ES-I3 (cell line): Measurements from ENCODE around the gene CAPRIN1.
"Not testable (repeated sequence)": the region's sequence is repeated elsewhere in the genome, so short reads cannot be mapped to it uniquely, and the experiment has no call there.

Experiments
- H3K36me3 ChIP-seq: 2 replicates; pipeline ENCODE4 v1.6.1; 2013; ENCODE audit warnings: mild to moderate bottlenecking, low read length, control low read depth, moderate library complexity; ENCODE audit not compliant: insufficient read depth
- H3K4me1 ChIP-seq: 2 replicates; pipeline ENCODE4 v1.6.1; 2013; ENCODE audit warnings: mild to moderate bottlenecking, control low read depth, low read length; ENCODE audit not compliant: insufficient read depth
- H3K9ac ChIP-seq: 2 replicates; pipeline ENCODE4 v1.6.1; 2013; ENCODE audit warnings: low read depth, mild to moderate bottlenecking, low read length, moderate library complexity
- H3K9me3 ChIP-seq: 2 replicates; pipeline ENCODE4 v1.6.1; 2013; ENCODE audit warnings: mild to moderate bottlenecking, low read length, moderate library complexity; ENCODE audit not compliant: control insufficient read depth, insufficient read depth

CAPRIN1 gene

DNA sequence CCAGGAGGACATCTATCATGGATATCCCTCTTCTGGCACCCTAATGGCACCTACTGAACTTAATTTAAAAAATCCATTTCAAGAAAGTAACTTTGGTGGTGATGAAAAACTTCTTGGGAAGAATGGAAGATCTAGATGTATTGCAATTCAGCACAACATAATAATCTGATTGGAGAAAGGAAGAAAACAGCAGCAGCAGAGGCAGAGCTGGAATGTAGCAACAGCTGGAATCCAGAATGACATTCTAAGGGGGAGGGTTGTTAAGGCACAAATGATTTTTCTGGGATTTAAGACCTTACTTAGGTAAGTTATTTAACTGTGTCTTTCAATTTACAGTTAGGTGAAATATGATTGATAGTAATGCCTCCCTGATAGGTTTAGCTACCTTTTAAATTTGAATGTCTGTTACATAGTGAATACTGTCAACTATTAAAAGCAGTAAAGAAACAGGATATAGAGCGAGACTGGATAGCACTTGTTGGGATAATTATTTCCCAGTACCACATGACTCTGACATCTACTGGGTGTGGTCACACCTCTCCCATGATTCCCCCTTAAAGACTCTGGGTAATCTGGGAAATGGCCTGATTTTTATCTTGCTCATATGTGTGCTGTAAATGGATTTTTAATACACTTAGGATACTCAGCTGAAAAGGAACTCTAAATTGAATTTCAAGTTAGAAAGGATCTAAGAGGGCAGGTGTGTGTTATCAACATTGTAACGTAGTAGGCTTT is 11.7 kb downstream of the CAPRIN1 start:
- no peaks in the 10 kb centered on the region for H3K4me1 ChIP-seq
- H3K36me3 ChIP-seq = peaks cover 6% of the 10 kb centered on the region; the same call in 1 of the 2 replicates
- H3K9me3 ChIP-seq = no peaks in the 10 kb centered on the region
- H3K9ac ChIP-seq = no peak overlapping the region

DNA sequence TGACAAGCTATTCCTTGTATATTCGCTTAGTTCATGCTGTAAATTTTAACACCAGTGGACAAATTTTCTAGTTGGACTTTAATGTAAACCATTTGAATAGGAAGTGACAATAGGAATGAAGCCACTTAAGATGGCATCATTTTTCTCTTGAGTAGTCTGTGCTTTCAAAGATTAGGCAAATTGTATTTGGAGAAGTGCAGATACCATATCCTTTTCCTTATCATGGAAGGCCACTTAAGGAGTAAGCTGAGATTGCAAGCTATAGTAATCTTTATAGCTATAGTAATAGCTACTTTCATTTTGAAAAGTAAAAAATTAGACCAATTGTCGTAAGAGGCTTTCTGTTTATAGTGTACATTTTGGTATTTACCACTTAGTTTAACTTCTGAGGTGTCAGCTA is 12.8 kb downstream of the CAPRIN1 start:
- Histone ChIP-seq H3K9ac (no peak overlapping the region), H3K9me3 (no peaks in the 10 kb centered on the region), H3K4me1 (no peaks in the 10 kb centered on the region), H3K36me3 (peaks cover 3% of the 10 kb centered on the region; the same call in 1 of the 2 replicates)

DNA sequence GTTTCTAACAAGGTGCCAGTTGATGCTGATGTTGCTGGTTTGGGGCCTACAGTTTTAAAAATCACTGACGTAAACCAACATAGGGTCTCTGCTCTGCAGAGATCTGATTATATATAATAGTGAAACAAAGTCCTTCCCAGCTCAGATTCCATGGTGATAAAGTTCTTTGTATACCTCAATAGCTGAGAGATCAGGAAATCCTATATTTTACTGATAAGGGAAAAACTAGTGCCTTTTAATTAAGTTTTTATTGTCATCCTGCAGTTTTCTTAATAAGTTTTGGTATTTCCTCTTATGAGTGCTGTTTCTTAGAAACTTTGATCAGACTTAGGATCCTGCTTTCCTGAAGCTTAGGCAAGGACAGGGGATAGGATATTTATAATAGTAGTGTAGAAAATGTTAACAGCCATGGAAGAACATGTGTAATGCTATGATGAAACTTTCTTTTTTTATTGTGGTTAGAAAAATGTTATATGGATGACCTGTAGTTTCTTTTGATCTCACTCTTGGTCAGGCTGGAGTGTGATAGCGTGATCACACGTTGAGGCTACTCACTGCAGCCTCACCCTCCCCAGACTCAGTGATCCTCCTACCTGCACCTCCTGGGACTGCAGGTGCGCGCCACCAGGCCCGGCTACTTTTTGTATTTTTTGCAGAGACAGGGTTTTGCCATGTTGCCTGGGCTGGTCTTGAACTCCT is 14.1 kb downstream of the CAPRIN1 start:
- H3K9ac ChIP-seq = no peak overlapping the region
- H3K9me3 ChIP-seq = no peaks in the 10 kb centered on the region
- peaks cover 3% of the 10 kb centered on the region; the same call in 1 of the 2 replicates for H3K36me3 ChIP-seq
- no peaks in the 10 kb centered on the region for H3K4me1 ChIP-seq

DNA sequence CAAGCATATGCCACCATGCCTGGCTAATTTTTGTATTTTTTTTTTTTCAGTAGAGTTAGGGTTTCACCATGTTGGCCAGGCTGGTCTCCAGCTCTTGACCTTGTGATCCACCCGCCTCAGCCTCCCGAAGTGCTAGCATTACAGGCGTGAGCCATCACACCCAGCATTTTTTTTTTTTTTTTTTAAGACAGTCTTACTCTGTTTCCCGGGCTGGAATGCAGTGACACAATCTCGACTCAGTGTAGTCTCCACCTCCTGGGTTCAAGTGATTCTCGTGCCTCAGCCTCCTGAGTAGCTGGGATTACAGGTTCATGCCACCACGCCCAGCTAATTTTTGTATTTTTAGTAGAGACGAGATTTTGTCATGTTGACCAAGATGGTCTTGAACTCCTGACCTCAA is 15.2 kb downstream of the CAPRIN1 start:
- H3K9me3 ChIP-seq, H3K9ac ChIP-seq, H3K4me1 ChIP-seq, H3K36me3 ChIP-seq: not testable (repeated sequence)

DNA sequence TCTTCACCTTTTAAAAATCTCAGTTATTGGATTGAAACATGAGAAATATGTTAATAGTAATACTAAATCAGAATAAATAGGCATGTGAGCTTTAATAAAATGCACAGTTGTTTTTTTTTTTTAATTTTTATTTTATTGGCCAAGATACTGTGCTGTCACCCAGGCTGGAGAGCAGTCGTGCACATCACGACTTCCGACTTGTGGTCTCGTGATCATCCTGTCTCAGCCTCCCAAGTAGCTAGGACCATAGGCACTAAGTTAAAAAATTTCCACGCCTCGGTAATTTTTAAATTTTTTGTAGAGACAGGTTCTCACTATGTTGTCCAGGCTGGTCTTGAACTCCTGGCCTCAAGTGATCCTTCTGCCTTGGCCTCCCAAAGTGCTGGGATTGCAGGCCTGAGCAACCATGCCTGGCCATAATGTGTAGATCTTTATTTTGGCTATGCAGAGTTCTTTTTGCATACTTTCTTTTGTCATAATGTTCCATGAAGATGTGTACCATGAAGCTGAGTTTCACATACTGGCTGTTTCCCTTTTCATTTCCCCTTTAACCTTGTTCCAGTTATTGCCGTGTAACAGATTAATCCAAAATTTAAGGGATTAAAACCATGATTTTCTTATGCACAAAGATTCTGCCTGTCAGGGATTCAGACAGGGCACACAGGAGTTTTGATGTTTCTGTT is 16.0 kb downstream of the CAPRIN1 start:
- H3K4me1 ChIP-seq = no peaks in the 10 kb centered on the region

DNA sequence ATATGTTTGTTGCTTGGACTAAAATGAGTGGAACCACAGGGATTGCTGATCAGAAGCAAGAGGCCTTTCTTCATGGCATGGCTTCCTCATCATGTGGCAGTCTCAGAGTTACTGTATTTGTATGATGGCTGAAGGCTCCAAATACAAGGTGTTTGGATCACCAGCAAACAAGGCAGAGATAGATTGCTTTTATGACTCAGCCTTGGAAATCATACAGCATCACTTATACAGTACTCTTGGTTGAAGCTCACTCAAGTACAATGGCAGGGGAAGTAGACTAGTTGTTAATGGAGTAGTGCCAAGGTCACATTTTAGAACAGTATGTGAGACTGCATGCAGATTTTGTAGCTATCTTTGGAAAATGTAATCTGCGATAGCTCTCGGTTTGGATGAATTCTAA is 16.6 kb downstream of the CAPRIN1 start:
- Histone ChIP-seq H3K9ac (no peak overlapping the region), H3K36me3 (peaks cover 15% of the 10 kb centered on the region; the same call in 1 of the 2 replicates), H3K9me3 (no peaks in the 10 kb centered on the region), H3K4me1 (no peaks in the 10 kb centered on the region)

More for the DNA sequence above, 16.0 kb downstream of the CAPRIN1 start:
- Histone ChIP-seq H3K9ac (no peak overlapping the region), H3K9me3 (no peaks in the 10 kb centered on the region), H3K36me3 (peaks cover 11% of the 10 kb centered on the region; the same call in 1 of the 2 replicates)

DNA sequence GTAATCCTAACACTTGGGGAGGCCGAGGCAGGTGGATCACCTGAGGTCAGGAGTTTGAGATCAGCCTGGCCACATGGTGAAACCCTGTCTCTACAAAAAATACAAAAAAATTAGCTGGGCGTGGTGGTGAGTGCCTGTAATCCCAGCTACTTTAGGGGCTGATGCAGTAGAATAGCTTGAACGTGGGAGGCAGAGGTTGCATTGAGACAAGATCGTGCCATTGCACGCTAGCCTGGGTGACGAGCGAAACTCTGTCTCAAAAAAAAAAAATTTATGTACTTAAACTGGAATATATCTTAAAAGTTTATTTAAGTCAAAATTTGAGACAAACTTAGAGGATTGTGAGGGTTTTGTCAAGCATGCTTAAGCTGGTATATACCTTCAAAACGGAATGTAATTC is 19.8 kb downstream of the CAPRIN1 start:
- H3K4me1 ChIP-seq, H3K9me3 ChIP-seq: not testable (repeated sequence)
- peaks cover 24% of the 10 kb centered on the region for H3K36me3 ChIP-seq

DNA sequence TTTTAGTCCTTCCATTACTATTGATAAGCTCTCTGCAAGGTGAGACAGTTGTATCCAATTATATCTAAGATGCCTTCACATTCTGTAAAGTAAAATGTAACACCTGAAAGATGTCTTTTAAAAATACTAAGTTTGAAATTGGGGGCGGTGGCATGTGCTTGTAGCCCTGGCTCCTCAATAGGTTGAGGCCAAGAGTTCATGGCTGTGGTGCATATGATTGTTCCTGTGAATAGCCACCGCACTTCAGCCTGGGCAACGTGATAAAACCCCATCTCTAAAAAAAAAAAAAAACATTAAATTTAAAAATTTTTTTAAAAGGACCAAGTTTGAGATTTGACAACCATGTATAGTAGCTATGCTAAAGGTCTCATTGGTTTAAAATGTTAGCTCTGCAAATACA is 20.5 kb downstream of the CAPRIN1 start:
- Histone ChIP-seq H3K4me1 (no peaks in the 10 kb centered on the region), H3K9me3 (no peaks in the 10 kb centered on the region), H3K36me3 (peaks cover 28% of the 10 kb centered on the region), H3K9ac (no peak overlapping the region)

More for the DNA sequence above, 19.8 kb downstream of the CAPRIN1 start:
- not testable (repeated sequence) for H3K9ac ChIP-seq

DNA sequence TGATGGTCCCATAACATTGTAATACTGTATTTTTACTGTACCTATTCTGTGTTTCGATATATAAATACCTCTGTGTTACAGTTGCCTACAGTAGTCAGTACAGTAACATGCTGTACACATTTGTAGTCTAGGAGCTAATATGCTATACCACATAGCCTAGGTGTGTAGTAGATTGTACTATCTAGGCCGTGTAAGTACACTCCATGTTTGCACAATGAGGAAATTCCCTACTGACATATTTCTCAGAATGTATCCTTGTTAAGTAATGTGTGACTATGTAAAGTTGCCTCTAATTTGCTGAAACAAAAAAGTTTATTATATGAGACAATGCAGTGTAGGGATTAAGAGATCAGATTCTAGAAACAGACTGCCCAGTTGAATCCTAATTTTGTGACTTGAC is 21.3 kb downstream of the CAPRIN1 start:
- no peaks in the 10 kb centered on the region for H3K9me3 ChIP-seq
- H3K4me1 ChIP-seq = no peaks in the 10 kb centered on the region
- H3K36me3 ChIP-seq = peaks cover 28% of the 10 kb centered on the region
- H3K9ac ChIP-seq = no peak overlapping the region

DNA sequence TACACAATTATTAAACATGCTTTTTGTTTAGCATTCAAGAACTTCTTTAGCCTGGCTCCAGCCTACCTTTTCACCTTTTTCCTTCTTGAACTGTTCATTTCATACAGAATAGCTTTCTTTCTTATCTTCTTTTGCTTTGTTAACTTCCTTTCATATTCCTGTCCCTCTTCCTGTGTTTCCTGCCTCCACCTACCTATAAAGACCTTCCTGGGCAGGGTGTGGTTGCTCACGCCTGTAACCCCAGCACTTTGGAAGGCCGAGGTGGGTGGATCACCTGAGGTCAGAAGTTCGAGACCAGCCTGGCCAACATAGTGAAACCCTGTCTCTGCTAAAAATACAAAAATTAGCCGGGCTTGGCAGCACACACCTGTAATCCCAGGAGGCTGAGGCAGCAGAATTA is 22.9 kb downstream of the CAPRIN1 start:
- Histone ChIP-seq H3K9ac (no peak overlapping the region), H3K4me1 (no peaks in the 10 kb centered on the region), H3K36me3 (peaks cover 28% of the 10 kb centered on the region), H3K9me3 (no peaks in the 10 kb centered on the region)

DNA sequence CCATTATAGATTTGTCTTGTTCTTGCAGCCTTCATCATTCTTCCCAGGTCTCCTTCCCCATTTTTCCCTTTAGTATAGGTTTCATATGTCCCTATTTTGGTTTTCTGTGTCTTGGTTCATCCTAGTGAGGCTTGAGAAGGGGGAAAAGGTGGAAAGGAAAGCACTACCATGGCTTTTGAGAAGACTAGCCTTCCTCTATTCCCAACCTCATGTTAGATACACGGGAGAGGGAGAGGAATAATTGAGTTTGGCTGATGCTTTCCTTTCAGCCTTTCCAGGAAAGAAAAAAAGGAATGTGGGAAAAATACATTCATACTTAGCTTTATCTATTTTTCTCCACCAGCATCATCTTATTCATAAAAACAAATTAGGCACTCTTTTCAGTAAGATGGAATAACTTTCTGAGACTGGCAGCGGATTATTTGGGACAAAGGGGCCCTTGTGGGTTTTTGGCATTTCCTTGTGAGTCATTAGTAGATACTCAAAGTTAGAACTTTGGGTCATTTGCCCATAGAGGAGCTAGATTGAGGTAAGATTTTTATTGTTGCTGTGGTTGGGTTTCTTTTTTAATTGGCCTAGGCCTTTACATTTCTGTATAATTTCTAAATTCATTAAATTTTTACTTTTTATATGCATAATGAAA is 23.8 kb downstream of the CAPRIN1 start:
- Histone ChIP-seq H3K9me3 (no peaks in the 10 kb centered on the region), H3K9ac (no peak overlapping the region), H3K36me3 (peaks cover 31% of the 10 kb centered on the region), H3K4me1 (no peaks in the 10 kb centered on the region)

DNA sequence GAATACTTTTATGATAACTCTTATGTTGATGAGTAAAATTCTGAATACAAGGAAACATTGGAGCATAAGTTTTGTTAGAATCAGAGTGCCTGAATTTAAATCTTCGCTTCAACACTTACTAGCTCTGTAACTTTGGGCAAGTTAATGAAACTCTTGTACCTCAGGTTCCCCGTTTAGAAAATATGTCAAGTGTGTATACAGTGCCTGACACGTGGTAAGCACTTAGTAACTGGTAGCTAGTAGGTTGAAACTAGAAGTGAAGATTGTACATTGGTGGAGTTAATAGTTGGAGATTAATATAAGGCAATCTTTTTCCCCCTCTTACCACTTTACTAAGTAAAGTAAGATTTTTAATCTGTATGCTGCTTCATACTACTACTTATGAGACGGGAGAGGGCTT is 29.1 kb downstream of the CAPRIN1 start:
- no peaks in the 10 kb centered on the region for H3K9me3 ChIP-seq
- no peak overlapping the region for H3K9ac ChIP-seq
- no peaks in the 10 kb centered on the region for H3K4me1 ChIP-seq
- H3K36me3 ChIP-seq = peaks cover 27% of the 10 kb centered on the region

DNA sequence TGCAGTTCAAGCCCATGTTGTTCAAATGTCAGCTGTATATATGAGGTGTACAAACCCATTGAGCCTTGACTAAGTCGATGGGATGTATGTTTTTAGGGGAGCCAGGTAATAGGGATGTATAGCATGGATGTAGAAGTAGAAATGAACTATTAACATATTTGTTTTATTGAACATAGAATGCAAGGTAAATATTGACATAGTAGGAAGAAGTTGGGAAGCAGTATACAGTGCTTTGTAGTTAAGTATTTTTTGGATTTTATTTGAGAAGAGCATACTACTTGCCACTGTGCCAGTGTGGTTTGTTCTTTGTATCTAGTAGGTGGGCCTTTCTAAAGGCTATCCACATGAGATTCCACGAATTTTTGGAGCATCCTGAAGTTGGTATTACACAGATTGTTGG is 33.1 kb downstream of the CAPRIN1 start:
- Histone ChIP-seq H3K9ac (no peak overlapping the region), H3K36me3 (peaks cover 42% of the 10 kb centered on the region), H3K4me1 (no peaks in the 10 kb centered on the region), H3K9me3 (no peaks in the 10 kb centered on the region)

DNA sequence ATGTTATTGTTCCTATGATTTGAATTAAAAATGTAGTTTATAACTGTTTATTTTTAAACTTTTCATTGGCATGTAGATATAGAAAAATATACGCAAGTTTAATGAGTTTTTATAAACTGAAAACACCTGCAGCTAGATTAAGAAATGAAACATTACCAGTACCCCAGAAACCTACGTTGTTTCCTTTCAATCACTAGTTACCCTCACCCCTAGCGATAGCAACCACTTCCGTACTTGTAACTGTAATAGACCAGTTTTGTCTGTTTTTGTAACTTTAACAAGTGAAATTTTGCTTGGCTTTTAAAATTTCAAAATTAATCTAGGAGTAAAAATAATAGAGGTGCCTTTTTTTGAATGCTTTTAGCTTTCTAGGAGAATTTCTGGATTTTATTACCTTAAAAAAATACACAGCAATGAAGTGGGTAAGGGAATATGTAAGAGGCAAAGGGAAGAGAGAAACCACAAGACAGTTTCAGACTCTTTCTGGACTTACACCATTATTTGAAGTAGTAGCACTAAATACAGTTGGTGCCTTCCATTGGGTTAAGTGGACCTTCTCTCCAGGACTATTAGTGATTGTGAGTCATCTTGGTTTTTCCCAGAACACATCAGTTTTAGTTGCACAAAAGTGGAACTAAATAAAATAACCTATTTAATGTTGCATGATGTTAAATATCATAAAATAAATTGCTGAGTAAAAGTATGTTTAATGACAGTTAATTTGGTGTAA is 35.2 kb downstream of the CAPRIN1 start:
- Histone ChIP-seq H3K36me3 (peaks cover 46% of the 10 kb centered on the region), H3K9me3 (no peaks in the 10 kb centered on the region), H3K4me1 (no peaks in the 10 kb centered on the region), H3K9ac (no peak overlapping the region)
